Chondrocyte (in vitro differentiated cells): Measurements from ENCODE around the gene AHI1. TPM values are rescaled to one million over a fixed set of nuclear protein-coding genes. Genes with fewer than 3 reads are reported as not detected.
A peak's percentile ranks its signal among the peaks of the same experiment; 100 is the strongest.

Source experiments
- DNase-seq: peaks from one replicate; pipeline ENCODE4 v3.0.0; 2021; ENCODE audit warnings: mixed read lengths, low spot score
- H3K27ac Mint-ChIP-seq: one replicate; pipeline ENCODE4 v1.8.0; 2021; ENCODE audit warnings: mild to moderate bottlenecking, moderate library complexity, mixed read lengths; ENCODE audit not compliant: unreplicated experiment
- H3K27me3 Mint-ChIP-seq: 2 replicates; pipeline ENCODE4 v1.8.0; 2021; ENCODE audit warnings: low read depth, mixed read lengths
- H3K36me3 Mint-ChIP-seq: 2 replicates; pipeline ENCODE4 v1.8.0; 2021; ENCODE audit warnings: low read depth, mixed read lengths
- H3K4me1 Mint-ChIP-seq: 2 replicates; pipeline ENCODE4 v1.8.0; 2021; ENCODE audit warnings: low read depth, mild to moderate bottlenecking, mixed read lengths
- H3K4me3 Mint-ChIP-seq: one replicate; pipeline ENCODE4 v1.8.0; 2021; ENCODE audit warnings: mild to moderate bottlenecking, moderate library complexity, mixed read lengths; ENCODE audit not compliant: unreplicated experiment
- H3K9me3 Mint-ChIP-seq: 2 replicates; pipeline ENCODE4 v1.8.0; 2021; ENCODE audit warnings: low read depth, mixed read lengths
- CTCF ChIP-seq: fragments of 200-600 bp; sonication (generic); IDR thresholded peaks from 2 replicates; pipeline ENCODE4 v1.5.0; 2021; ENCODE audit warnings: antibody characterized with exemption, mild to moderate bottlenecking, moderate library complexity
- total RNA-seq: library from RNA; stranded (reverse); gene quantifications from 3 replicates; pipeline ENCODE4 v1.2.1, GENCODE V29; 2021

The AHI1 gene
- total RNA-seq, 1 donor from 2014 or later: 14.8 TPM

GRCh38 chr6:135306740-135307420 lies 190.7 kb downstream of the AHI1 start:
- Mint-ChIP-seq H3K9me3 (no peaks in the 10 kb centered on the region), H3K27me3 (no peaks in the 10 kb centered on the region), H3K36me3 (peaks cover 3% of the 10 kb centered on the region), H3K4me1 (peaks cover 15% of the 10 kb centered on the region), H3K4me3 (no peak overlapping the region), H3K27ac (no peak overlapping the region)
- TF ChIP-seq CTCF: no peak
- DNase-seq: no peak

GRCh38 chr6:135306166-135306565 lies 191.4 kb downstream of the AHI1 start:
- no peak for TF ChIP-seq CTCF
- Mint-ChIP-seq H3K4me3 (no peak overlapping the region), H3K4me1 (peaks cover 15% of the 10 kb centered on the region), H3K36me3 (peaks cover 3% of the 10 kb centered on the region), H3K27ac (no peak overlapping the region), H3K27me3 (no peaks in the 10 kb centered on the region), H3K9me3 (no peaks in the 10 kb centered on the region)
- no peak for DNase-seq

- Mint-ChIP-seq H3K4me3 (no peak overlapping the region), H3K4me1 (peaks cover 15% of the 10 kb centered on the region)
These were observed 191.9 kb downstream of the AHI1 start for GRCh38 chr6:135305684-135306083.

GRCh38 chr6:135304883-135305282 lies 192.7 kb downstream of the AHI1 start:
- Mint-ChIP-seq H3K27ac (no peak overlapping the region), H3K9me3 (no peaks in the 10 kb centered on the region), H3K27me3 (no peaks in the 10 kb centered on the region), H3K36me3 (peaks cover 3% of the 10 kb centered on the region), H3K4me1 (peaks cover 19% of the 10 kb centered on the region), H3K4me3 (no peak overlapping the region)
- no peak for DNase-seq
- TF ChIP-seq CTCF: no peak

More at GRCh38 chr6:135305684-135306083, 191.9 kb downstream of the AHI1 start:
- H3K36me3 Mint-ChIP-seq: peaks cover 3% of the 10 kb centered on the region
- DNase-seq: no peak
- TF ChIP-seq CTCF: no peak
- H3K9me3 Mint-ChIP-seq: no peaks in the 10 kb centered on the region
- H3K27me3 Mint-ChIP-seq: no peaks in the 10 kb centered on the region
- H3K27ac Mint-ChIP-seq: peak overlapping the region; percentile 19

- Mint-ChIP-seq H3K9me3 (no peaks in the 10 kb centered on the region), H3K4me3 (no peak overlapping the region), H3K36me3 (peaks cover 3% of the 10 kb centered on the region), H3K27me3 (no peaks in the 10 kb centered on the region), H3K4me1 (peaks cover 33% of the 10 kb centered on the region), H3K27ac (no peak overlapping the region)
- TF ChIP-seq CTCF: no peak
- DNase-seq: no peak
These were observed 196.2 kb downstream of the AHI1 start for GRCh38 chr6:135301304-135301703.
